SHP77 (cell line): ENCODE measurements around the gene MELK.

Experiments
- DNase-seq, 2 experiments: peaks; one replicate each; lab custom pipeline; 2025; lab: John Stamatoyannopoulos, UW

The MELK gene

GRCh38 chr9:36584620-36585460 is 12.1 kb downstream of the MELK start:
- DNase-seq = no peak

- no peak for DNase-seq
These were observed 17.5 kb downstream of the MELK start for GRCh38 chr9:36590231-36590630.

GRCh38 chr9:36592801-36593583 is 20.3 kb downstream of the MELK start:
- DNase-seq = no peak

- DNase-seq = no peak
These were observed 21.5 kb downstream of the MELK start for GRCh38 chr9:36594213-36594612.

- DNase-seq = no peak
These were observed 24.9 kb downstream of the MELK start for GRCh38 chr9:36597412-36598178.

GRCh38 chr9:36598273-36598672 is 25.6 kb downstream of the MELK start:
- no peak for DNase-seq

- DNase-seq = no peak
These were observed 30.3 kb downstream of the MELK start for GRCh38 chr9:36603006-36603405.

- no peak for DNase-seq
These were observed 36.6 kb downstream of the MELK start for GRCh38 chr9:36609306-36609705.

GRCh38 chr9:36622121-36622520 is 49.4 kb downstream of the MELK start:
- DNase-seq = no peak

- DNase-seq = no peak
These were observed 50.6 kb downstream of the MELK start for GRCh38 chr9:36623280-36623679.

GRCh38 chr9:36625006-36625615 is 52.4 kb downstream of the MELK start:
- DNase-seq = no peak

GRCh38 chr9:36632892-36633291 is 60.2 kb downstream of the MELK start:
- DNase-seq = no peak

- DNase-seq = no peak
These were observed 65.0 kb downstream of the MELK start for GRCh38 chr9:36637491-36638270.

GRCh38 chr9:36640771-36641381 is 68.2 kb downstream of the MELK start:
- no peak for DNase-seq

- no peak for DNase-seq
These were observed 70.1 kb downstream of the MELK start for GRCh38 chr9:36642817-36643216.

GRCh38 chr9:36656842-36657241 is 84.1 kb downstream of the MELK start:
- no peak for DNase-seq

GRCh38 chr9:36659500-36659899 is 86.8 kb downstream of the MELK start:
- DNase-seq = no peak

- no peak for DNase-seq
These were observed 92.1 kb downstream of the MELK start for GRCh38 chr9:36664806-36665205.

- DNase-seq = no peak
These were observed 92.7 kb downstream of the MELK start for GRCh38 chr9:36665387-36665786.

- no peak for DNase-seq
These were observed 93.3 kb downstream of the MELK start for GRCh38 chr9:36665921-36666431.

GRCh38 chr9:36671561-36671960 is 98.9 kb downstream of the MELK start:
- DNase-seq = no peak
